SU-DHL-6 (cell line): ENCODE data around the gene FBF1.

Experiments used
- EZH2phosphoT487 ChIP-seq: fragments of 200-600 bp; sonication (generic), shearing (Covaris generic); conservative IDR thresholded peaks from 2 replicates; pipeline ENCODE4 v1.6.1; 2018; ENCODE audit warnings: mild to moderate bottlenecking, antibody characterized with exemption, low read length, moderate library complexity, mixed read lengths
- TF ChIP-seq, protein P1 (sequence below): fragments of 200-600 bp; sonication (generic); IDR thresholded peaks from one replicate; pipeline ENCODE4 v1.5.1; 2017; ENCODE audit warnings: antibody characterized with exemption, mild to moderate bottlenecking, low read length, moderate library complexity; ENCODE audit not compliant: insufficient read depth, poor library complexity, severe bottlenecking

DNA sequence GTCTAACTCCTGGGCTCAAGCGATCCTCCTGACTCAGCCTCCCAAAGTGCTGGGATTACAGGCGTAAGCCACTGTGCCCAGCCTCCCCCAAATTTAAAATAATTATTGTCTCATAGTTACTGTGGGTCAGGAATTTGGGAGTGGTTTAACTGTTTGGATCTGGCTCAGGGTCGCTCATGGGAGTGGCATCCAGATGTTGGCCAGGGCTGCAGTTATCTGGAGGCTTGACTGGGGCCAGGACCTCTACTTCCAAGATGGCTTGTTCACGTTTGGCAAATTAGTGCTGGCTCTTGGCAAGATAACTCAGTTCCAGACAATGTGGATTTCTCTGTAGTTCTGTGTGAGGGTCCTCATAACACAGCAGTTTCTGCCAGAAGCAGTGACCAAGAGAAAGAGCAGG is 46.2 kb upstream of the FBF1 start:
- TF ChIP-seq, protein P1, sequence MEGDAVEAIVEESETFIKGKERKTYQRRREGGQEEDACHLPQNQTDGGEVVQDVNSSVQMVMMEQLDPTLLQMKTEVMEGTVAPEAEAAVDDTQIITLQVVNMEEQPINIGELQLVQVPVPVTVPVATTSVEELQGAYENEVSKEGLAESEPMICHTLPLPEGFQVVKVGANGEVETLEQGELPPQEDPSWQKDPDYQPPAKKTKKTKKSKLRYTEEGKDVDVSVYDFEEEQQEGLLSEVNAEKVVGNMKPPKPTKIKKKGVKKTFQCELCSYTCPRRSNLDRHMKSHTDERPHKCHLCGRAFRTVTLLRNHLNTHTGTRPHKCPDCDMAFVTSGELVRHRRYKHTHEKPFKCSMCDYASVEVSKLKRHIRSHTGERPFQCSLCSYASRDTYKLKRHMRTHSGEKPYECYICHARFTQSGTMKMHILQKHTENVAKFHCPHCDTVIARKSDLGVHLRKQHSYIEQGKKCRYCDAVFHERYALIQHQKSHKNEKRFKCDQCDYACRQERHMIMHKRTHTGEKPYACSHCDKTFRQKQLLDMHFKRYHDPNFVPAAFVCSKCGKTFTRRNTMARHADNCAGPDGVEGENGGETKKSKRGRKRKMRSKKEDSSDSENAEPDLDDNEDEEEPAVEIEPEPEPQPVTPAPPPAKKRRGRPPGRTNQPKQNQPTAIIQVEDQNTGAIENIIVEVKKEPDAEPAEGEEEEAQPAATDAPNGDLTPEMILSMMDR, result no peak
- TF ChIP-seq EZH2phosphoT487, result no peak
